Small intestine (tissue), 7 donors: ENCODE measurements around the gene TRIM15. TPM values are rescaled to one million over a fixed set of nuclear protein-coding genes. Genes with fewer than 3 reads are reported as not detected.

Experiments
- DNase-seq, 2 donors: peaks; one replicate each; pipeline versions ENCODE4 v3.0.0 to v3.0.0-alpha.2; 2013
- FAIRE-seq: peaks from 2 replicates; lab custom pipeline; 2012; peaks lifted over from hg19 to GRCh38; lab: Jason Lieb, UNC
- H3K27ac ChIP-seq, 3 donors: one replicate each; pipeline ENCODE4 v1.5.1; 2013; ENCODE audit warnings: low read length in 2 of 3, mild to moderate bottlenecking in 2 of 3, control low read depth in 1 of 3, inconsistent platforms in 1 of 3, low read depth in 1 of 3, moderate library complexity in 1 of 3
- H3K27me3 ChIP-seq, 3 donors: one replicate each; pipeline ENCODE4 v1.6.1; 2013; ENCODE audit warnings: low read length in 3 of 3, inconsistent platforms in 1 of 3; ENCODE audit not compliant: control insufficient read depth in 3 of 3, insufficient read depth in 3 of 3
- H3K36me3 ChIP-seq, 3 donors: one replicate each; pipeline ENCODE4 v1.6.1; 2013; ENCODE audit warnings: low read length in 3 of 3, inconsistent platforms in 1 of 3, low read depth in 1 of 3, mild to moderate bottlenecking in 1 of 3, moderate library complexity in 1 of 3; ENCODE audit not compliant: control insufficient read depth in 3 of 3, insufficient read depth in 2 of 3
- H3K4me1 ChIP-seq, 3 donors: one replicate each; pipeline ENCODE4 v1.6.1; 2013; ENCODE audit warnings: low read length in 2 of 3, inconsistent platforms in 1 of 3, low read depth in 1 of 3, mild to moderate bottlenecking in 1 of 3, moderate library complexity in 1 of 3; ENCODE audit not compliant: control insufficient read depth in 3 of 3, insufficient read depth in 2 of 3
- H3K4me3 ChIP-seq, 3 donors: one replicate each; pipeline ENCODE4 v1.5.1; 2013; ENCODE audit warnings: low read length in 3 of 3, control low read depth in 1 of 3, inconsistent platforms in 1 of 3, low read depth in 1 of 3, mild to moderate bottlenecking in 1 of 3, moderate library complexity in 1 of 3
- H3K9me3 ChIP-seq, 2 donors: one replicate each; pipeline ENCODE4 v1.6.1; 2013; ENCODE audit warnings: low read depth in 1 of 2, low read length in 1 of 2; ENCODE audit not compliant: control insufficient read depth in 2 of 2, insufficient read depth in 1 of 2
- WGBS, 3 donors: extraction: QIAGEN DNeasy Blood & Tissue Kit; methylation state at CpG; one replicate each; pipeline ENCODE4 v1.1.7; 2013; 5-methylcytosine and 5-hydroxymethylcytosine counted together
- polyA plus RNA-seq, 4 donors: library from polyadenylated mRNA; stranded (reverse) in 3 of 4; unstranded in 1 of 4; fragments of 200-250 nt in 3 of 4; fragments of 120-200 nt in 1 of 4; gene quantifications; one replicate each; pipeline versions ENCODE4 v1.2.1 to v1.2.3, GENCODE V29; 2013
- donor health status: healthy with polysubstance abuse.
- donor health status: control.
- donor health status: control.
- donor health status: Bipolar disorder and iron deficiency.
- donor health status: healthy.

TRIM15 gene
- polyA plus RNA-seq, 4 donors, result 26.1 to 122 (median 63.3) TPM

DNA sequence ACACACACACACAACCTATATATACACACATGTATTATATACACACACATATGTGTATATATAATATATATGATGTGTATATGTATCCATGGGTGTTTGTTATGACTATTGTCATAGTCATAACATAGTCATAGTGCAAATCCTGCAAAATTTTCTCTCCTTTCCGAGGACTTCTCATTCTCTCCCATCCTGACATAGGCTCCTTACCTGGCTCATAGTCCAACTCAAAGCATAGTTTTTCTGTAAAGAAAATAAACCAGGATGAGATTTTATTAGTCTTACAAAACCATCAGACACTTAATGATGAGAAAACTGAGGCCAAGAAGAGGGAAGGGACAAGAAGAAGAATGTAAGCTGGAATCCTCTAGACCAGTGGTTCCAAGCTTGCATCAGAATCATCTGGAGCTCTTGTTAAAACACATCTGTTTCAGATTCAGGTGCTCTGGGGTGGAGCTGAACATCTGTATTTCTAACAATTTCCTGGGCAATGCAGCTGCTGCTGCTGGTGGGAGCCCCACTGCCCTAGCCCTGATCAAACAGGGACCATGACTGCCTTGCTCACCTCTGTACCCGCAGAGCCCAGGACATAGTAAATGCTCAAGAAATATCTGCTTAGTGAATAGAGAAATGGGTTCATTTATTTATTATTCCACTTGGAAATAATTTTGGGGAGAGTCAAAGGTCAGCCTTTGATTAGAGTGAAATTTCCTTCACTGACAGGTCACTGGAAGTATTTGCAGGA lies 7.7 kb upstream of the TRIM15 start:
- H3K27me3 ChIP-seq, result no peaks in the 10 kb centered on the region
- H3K36me3 ChIP-seq, result peaks cover 0 to 4% (median 0%) of the 10 kb centered on the region in 3 donors
- 44 to 77% (median 56%) methylated on average over 2 of the region's 2 CpGs for WGBS, 3 donors
- H3K4me1 ChIP-seq, result peaks cover 11 to 54% (median 16%) of the 10 kb centered on the region in 3 donors
- H3K4me3 ChIP-seq, result no peak overlapping the region
- peak overlapping the region; percentile 88 to 95 (median 92) for H3K27ac ChIP-seq
- no peak for FAIRE-seq
- DNase-seq, result no peak
- H3K9me3 ChIP-seq, result no peaks in the 10 kb centered on the region

DNA sequence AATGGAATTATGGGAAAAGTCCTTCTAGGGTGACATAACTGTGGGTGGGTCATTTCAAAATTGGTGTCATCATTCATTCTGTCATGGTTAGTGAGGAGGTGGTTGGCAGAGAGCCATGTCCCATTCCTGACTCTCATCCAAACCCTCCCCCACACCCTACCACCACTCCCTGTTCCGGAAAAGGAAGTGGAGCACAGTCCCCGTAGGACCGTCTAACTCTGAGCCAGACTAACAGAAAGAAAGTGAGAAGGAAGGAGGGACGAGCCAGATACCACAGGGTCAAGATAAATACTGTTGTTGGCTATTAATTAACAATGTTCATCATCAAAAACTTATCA lies 7.1 kb upstream of the TRIM15 start:
- H3K27ac ChIP-seq, result peak overlapping the region in 2 of 3 donors; percentile 58 to 95
- 0 to 16% (median 1%) methylated on average over 4 of the region's 4 CpGs for WGBS, 3 donors
- H3K4me1 ChIP-seq, result peaks cover 11 to 51% (median 16%) of the 10 kb centered on the region in 3 donors
- no peaks in the 10 kb centered on the region for H3K9me3 ChIP-seq
- no peak for FAIRE-seq
- H3K27me3 ChIP-seq, result no peaks in the 10 kb centered on the region
- no peak overlapping the region for H3K4me3 ChIP-seq
- peaks cover 0 to 4% (median 0%) of the 10 kb centered on the region in 3 donors for H3K36me3 ChIP-seq
- peak; percentile 91 to 97 for DNase-seq

DNA sequence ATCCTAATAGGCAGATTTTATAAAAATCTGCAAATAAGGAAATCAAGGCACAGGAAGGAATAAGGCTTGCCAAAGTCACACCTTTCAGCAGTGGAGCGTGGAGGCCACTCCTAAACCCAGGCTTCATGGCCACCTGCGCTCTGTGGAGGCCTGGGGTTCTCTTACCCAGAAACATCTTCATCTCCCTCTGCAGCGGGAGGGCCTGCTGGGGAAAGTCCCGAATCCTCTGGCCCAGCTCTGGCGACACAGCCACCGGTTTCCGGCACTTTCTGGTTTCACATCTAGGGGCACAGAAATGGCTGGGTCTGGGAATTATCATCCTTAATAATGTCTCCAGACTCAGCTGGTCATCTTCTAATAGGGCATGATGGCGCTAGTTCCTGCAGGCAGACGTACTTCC lies 6.6 kb upstream of the TRIM15 start:
- Histone ChIP-seq H3K36me3 (peaks cover 0 to 4% (median 0%) of the 10 kb centered on the region in 3 donors), H3K4me1 (peaks cover 9 to 46% (median 16%) of the 10 kb centered on the region in 3 donors), H3K9me3 (no peaks in the 10 kb centered on the region), H3K27me3 (no peaks in the 10 kb centered on the region), H3K4me3 (no peak overlapping the region), H3K27ac (peak overlapping the region; percentile 73 to 95 (median 75))
- 60 to 81% (median 79%) methylated on average over 9 of the region's 9 CpGs for WGBS, 3 donors
- DNase-seq (no peak), FAIRE-seq (no peak)

DNA sequence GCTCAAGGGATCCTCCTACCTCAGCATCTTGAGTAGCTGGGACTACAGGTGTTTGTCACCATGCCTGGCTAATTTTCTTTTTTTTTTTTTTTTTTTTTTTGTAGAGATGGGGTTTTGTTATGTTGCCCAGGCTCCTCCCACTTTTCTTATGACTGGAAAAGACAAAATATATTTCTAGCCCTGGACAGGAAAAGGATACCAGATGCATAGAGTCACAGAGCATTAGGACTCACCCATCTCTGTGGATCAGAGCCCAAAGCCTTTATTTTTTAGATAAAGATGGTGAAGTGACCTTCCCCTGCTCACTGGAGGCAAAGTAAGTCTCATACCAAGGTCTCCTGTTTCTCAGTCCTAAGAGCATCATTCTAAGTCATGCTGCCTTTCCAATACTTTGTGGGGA lies 5.8 kb upstream of the TRIM15 start:
- no peaks in the 10 kb centered on the region for H3K27me3 ChIP-seq
- H3K4me1 ChIP-seq, result peaks cover 9 to 42% (median 16%) of the 10 kb centered on the region in 3 donors
- H3K9me3 ChIP-seq, result no peaks in the 10 kb centered on the region
- DNase-seq (no peak), FAIRE-seq (no peak)
- peaks cover 0 to 4% (median 0%) of the 10 kb centered on the region in 3 donors for H3K36me3 ChIP-seq
- no peak overlapping the region for H3K27ac ChIP-seq
- no peak overlapping the region for H3K4me3 ChIP-seq

DNA sequence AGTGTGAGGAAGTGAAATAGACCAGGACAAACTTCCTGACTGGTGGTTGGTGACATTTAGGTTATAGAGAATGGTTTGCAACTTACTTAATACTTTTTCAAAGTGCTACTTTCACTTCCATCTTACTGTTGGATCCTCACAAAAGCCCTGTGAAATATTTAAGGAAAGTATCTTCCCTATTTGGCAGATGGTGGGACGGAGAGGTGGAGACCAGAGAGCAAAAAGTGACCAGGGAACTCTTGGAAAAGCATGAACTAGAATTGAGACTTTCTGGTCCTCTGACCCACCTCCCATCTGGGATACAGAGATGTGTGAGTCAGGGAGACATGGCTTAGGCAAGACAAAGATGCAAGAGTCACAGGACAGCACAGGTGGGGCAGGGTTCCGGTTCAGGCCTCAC lies 5.3 kb upstream of the TRIM15 start:
- Histone ChIP-seq H3K27ac (no peak overlapping the region), H3K9me3 (no peaks in the 10 kb centered on the region), H3K4me1 (peaks cover 8 to 38% (median 12%) of the 10 kb centered on the region in 3 donors), H3K27me3 (no peaks in the 10 kb centered on the region), H3K36me3 (peaks cover 0 to 4% (median 0%) of the 10 kb centered on the region in 3 donors), H3K4me3 (no peak overlapping the region)
- no peak for FAIRE-seq
- WGBS, 3 donors, result 90 to 97% (median 94%) methylated on average over 2 of the region's 2 CpGs
- no peak for DNase-seq

DNA sequence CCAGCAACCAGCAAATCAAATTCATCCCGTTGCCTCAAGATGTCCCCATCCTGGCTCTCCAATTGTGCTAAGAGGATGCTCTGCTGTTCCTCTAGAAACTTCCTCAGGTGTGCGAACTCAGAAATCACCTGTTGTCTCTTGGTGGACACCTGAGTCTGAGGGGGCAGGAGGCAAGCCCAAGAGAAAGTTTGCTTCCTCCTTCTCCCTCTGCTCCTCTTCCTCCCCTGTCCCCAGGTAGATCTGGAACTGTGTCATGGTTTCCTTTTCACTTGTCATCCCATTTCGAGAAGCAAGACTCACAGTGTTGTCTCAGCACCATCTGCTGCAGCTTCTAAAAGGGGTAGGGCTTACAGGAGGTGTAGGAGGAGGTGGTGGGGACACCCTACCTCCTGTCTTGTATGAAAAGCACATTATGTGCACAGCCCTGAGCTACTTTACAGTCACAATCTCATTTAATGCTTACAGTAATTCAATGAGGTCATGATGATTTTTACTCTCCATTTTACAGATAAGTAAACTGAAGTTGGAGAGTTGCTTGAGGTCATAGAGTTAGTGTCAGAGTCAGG lies 4.8 kb upstream of the TRIM15 start:
- no peak overlapping the region for H3K4me3 ChIP-seq
- peaks cover 6 to 35% (median 12%) of the 10 kb centered on the region in 3 donors for H3K4me1 ChIP-seq
- H3K36me3 ChIP-seq, result peaks cover 0 to 4% (median 0%) of the 10 kb centered on the region in 3 donors
- DNase-seq (no peak), FAIRE-seq (no peak)
- H3K27me3 ChIP-seq, result no peaks in the 10 kb centered on the region
- whole genome bisulfite sequencing, 3 donors, result 55 to 64% (median 64%) methylated on average over 3 of the region's 3 CpGs
- no peaks in the 10 kb centered on the region for H3K9me3 ChIP-seq
- no peak overlapping the region for H3K27ac ChIP-seq

- Histone ChIP-seq H3K36me3 (no peaks in the 10 kb centered on the region), H3K4me1 (peaks cover 5 to 27% (median 6%) of the 10 kb centered on the region in 3 donors), H3K9me3 (no peaks in the 10 kb centered on the region), H3K4me3 (no peak overlapping the region), H3K27ac (no peak overlapping the region), H3K27me3 (no peaks in the 10 kb centered on the region)
- FAIRE-seq, result no peak
- WGBS, 3 donors, result 87 to 95% (median 89%) methylated on average over 17 of the region's 17 CpGs
- no peak for DNase-seq
These were observed 3.1 kb upstream of the TRIM15 start for GRCh38 chr6:30160008-30160784.

GRCh38 chr6:30160785-30161531 lies 2.4 kb upstream of the TRIM15 start, which contains the start of gene TRIM10:
Gene TRIM10, minus strand, starts transcription at chr6:30161211. Its CDS starts 353 bp downstream, at chr6:30160858.
- WGBS, 3 donors, result 74 to 89% (median 82%) methylated on average over 4 of the region's 4 CpGs
- no peak for FAIRE-seq

More at GRCh38 chr6:30160785-30161531, 2.4 kb upstream of the TRIM15 start, which contains the start of gene TRIM10:
- Histone ChIP-seq H3K4me1 (peaks cover 3 to 20% (median 3%) of the 10 kb centered on the region in 3 donors), H3K9me3 (no peaks in the 10 kb centered on the region), H3K4me3 (no peak within 1 kb of the TSS), H3K36me3 (no peaks in the 10 kb centered on the region), H3K27ac (no peak within 1 kb of the TSS), H3K27me3 (no peaks in the 10 kb centered on the region)
- DNase-seq, result no peak
